Measurements from ENCODE around the gene SRD5A2.

Gene SRD5A2, protein sequence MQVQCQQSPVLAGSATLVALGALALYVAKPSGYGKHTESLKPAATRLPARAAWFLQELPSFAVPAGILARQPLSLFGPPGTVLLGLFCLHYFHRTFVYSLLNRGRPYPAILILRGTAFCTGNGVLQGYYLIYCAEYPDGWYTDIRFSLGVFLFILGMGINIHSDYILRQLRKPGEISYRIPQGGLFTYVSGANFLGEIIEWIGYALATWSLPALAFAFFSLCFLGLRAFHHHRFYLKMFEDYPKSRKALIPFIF

DNA sequence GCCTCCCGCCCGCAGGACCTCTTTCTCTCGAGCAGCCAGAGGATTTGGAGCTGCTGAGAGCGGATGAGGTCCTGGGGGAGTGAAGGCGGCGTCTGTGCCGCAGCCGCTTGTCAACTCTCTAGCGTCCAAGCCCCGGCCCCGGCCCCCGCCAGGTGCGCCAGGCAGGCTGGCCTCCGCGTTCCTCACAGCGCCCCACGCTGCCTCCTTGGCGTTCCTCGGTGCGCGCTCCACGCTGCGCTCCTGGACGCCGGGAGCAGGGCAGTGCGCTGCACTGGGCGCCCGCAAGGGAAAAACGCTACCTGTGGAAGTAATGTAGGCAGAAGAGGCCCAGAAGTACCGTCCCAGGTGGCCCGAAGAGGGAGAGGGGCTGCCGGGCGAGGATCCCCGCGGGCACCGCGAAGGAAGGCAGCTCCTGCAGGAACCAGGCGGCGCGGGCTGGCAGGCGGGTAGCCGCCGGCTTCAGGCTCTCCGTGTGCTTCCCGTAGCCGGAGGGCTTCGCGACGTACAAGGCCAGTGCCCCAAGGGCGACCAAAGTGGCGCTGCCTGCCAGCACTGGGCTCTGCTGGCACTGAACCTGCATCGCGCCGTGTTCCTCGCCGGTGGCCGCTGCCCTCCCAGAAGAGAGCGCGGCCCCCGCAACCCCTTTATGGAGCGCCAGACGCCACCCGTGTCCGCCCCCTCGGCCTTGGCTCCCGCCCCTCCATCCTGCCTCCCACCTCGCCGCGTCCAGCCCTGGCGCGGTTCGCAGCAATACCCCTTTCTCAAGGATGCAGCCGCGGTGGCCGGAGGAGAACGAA, at the start of gene SRD5A2:
SRD5A2 (minus strand) TSS at position 618 of the 797 bp plus-strand sequence; CDS start at position 580, 38 bp downstream.
- Histone ChIP-seq H3K4me3 (ENCODE audit: low read depth, low read length, poor library complexity, severe bottlenecking) (no peak within 1 kb of the TSS), H3K4me2 (ENCODE audit: low read length) (no peak within 1 kb of the TSS), H3K9me2 (ENCODE audit: low read depth, low read length) (no peaks in the 10 kb centered on the region), H2AFZ (ENCODE audit: low read length) (no peak within 1 kb of the TSS), H3K9me3 (ENCODE audit: low read length) (no peaks in the 10 kb centered on the region), H3K27ac (ENCODE audit: low read depth, low read length, poor library complexity, severe bottlenecking) (no peak within 1 kb of the TSS), H3K36me3 (ENCODE audit: insufficient read depth, low read length) (no peaks in the 10 kb centered on the region), H3F3A (ENCODE audit: insufficient read depth, low read length) (no peaks in the 10 kb centered on the region), H3K4me1 (ENCODE audit: insufficient read depth, low read length, severe bottlenecking) (no peaks in the 10 kb centered on the region), H3K27me3 (ENCODE audit: insufficient read depth, low read length) (no peaks in the 10 kb centered on the region), H4K20me1 (ENCODE audit: insufficient read depth, low read length) (no peaks in the 10 kb centered on the region), H3K9ac (ENCODE audit: low read length) (no peak within 1 kb of the TSS), H3K79me2 (ENCODE audit: insufficient read depth, low read length) (no peaks in the 10 kb centered on the region)
- TF ChIP-seq, protein P1, sequence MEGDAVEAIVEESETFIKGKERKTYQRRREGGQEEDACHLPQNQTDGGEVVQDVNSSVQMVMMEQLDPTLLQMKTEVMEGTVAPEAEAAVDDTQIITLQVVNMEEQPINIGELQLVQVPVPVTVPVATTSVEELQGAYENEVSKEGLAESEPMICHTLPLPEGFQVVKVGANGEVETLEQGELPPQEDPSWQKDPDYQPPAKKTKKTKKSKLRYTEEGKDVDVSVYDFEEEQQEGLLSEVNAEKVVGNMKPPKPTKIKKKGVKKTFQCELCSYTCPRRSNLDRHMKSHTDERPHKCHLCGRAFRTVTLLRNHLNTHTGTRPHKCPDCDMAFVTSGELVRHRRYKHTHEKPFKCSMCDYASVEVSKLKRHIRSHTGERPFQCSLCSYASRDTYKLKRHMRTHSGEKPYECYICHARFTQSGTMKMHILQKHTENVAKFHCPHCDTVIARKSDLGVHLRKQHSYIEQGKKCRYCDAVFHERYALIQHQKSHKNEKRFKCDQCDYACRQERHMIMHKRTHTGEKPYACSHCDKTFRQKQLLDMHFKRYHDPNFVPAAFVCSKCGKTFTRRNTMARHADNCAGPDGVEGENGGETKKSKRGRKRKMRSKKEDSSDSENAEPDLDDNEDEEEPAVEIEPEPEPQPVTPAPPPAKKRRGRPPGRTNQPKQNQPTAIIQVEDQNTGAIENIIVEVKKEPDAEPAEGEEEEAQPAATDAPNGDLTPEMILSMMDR (IDR thresholded peaks at IDR 0.05; ENCODE audit: low read length), result no peak
- no peak for TF ChIP-seq EZH2 (IDR thresholded peaks at IDR 0.05; ENCODE audit: borderline replicate concordance, low read length)

DNA sequence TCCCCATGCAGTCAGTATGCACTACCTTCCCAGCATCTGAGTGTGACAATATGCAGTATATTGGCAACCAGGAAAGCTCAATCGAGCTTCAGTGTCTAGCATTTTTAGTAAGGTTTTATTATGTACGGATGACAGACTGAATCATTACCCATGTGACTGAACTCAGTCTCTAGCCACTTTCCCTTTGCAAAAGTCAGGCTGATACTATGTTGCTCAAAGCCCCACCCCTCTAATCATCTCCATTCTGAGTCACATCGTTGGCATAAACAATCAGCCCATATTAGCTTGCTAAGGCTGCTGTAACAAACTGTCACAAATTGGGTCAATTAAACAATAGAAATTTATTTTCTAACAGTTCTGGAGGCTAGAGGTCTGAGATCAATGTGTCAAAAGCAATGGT, 25.8 kb upstream of the SRD5A2 start:
- no peaks in the 10 kb centered on the region for H4K20me1 ChIP-seq (ENCODE audit: insufficient read depth, low read length)
- H3K9ac ChIP-seq (ENCODE audit: low read length), result no peak overlapping the region
- H3K27ac ChIP-seq (ENCODE audit: low read depth, low read length, poor library complexity, severe bottlenecking), result no peak overlapping the region
- H3F3A ChIP-seq (ENCODE audit: insufficient read depth, low read length), result no peaks in the 10 kb centered on the region
- no peak overlapping the region for H2AFZ ChIP-seq (ENCODE audit: low read length)
- H3K79me2 ChIP-seq (ENCODE audit: insufficient read depth, low read length), result no peaks in the 10 kb centered on the region
- H3K4me2 ChIP-seq (ENCODE audit: low read length), result no peak overlapping the region
- no peak overlapping the region for H3K4me3 ChIP-seq (ENCODE audit: low read depth, low read length, poor library complexity, severe bottlenecking)
- H3K27me3 ChIP-seq (ENCODE audit: insufficient read depth, low read length), result no peaks in the 10 kb centered on the region
- H3K9me3 ChIP-seq (ENCODE audit: low read length), result no peaks in the 10 kb centered on the region
- H3K4me1 ChIP-seq (ENCODE audit: insufficient read depth, low read length, severe bottlenecking), result no peaks in the 10 kb centered on the region
- no peaks in the 10 kb centered on the region for H3K9me2 ChIP-seq (ENCODE audit: low read depth, low read length)
- no peaks in the 10 kb centered on the region for H3K36me3 ChIP-seq (ENCODE audit: insufficient read depth, low read length)
- TF ChIP-seq, protein P1 (IDR thresholded peaks at IDR 0.05; ENCODE audit: low read length), result no peak
- no peak for TF ChIP-seq EZH2 (IDR thresholded peaks at IDR 0.05; ENCODE audit: borderline replicate concordance, low read length)

DNA sequence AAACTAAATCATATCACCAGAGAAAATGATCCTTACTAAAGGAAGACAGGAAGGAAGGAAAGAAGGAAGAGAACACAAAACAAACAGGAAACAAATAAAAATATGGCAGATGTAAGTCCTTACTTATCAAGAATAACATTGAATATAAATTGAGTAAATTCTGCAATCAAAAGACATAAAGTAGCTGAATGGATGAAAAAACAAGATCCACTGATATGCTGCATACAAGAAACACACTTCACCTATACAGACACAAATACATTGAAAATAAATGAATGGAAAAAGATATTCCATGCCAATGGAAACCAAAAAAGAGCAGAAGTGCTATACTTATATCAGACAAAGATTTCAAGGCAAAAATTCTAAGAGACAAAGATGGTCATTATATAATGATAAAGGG, 18.0 kb upstream of the SRD5A2 start:
- H3K4me3 ChIP-seq (ENCODE audit: low read depth, low read length, poor library complexity, severe bottlenecking), result no peak overlapping the region
- no peaks in the 10 kb centered on the region for H3K79me2 ChIP-seq (ENCODE audit: insufficient read depth, low read length)
- H3K9me3 ChIP-seq (ENCODE audit: low read length), result no peaks in the 10 kb centered on the region
- H3K36me3 ChIP-seq (ENCODE audit: insufficient read depth, low read length), result no peaks in the 10 kb centered on the region
- no peak for TF ChIP-seq EZH2 (IDR thresholded peaks at IDR 0.05; ENCODE audit: borderline replicate concordance, low read length)
- TF ChIP-seq, protein P1 (IDR thresholded peaks at IDR 0.05; ENCODE audit: low read length), result no peak
- no peaks in the 10 kb centered on the region for H3K27me3 ChIP-seq (ENCODE audit: insufficient read depth, low read length)
- no peaks in the 10 kb centered on the region for H3K4me1 ChIP-seq (ENCODE audit: insufficient read depth, low read length, severe bottlenecking)
- no peaks in the 10 kb centered on the region for H3K9me2 ChIP-seq (ENCODE audit: low read depth, low read length)
- no peak overlapping the region for H3K4me2 ChIP-seq (ENCODE audit: low read length)
- no peak overlapping the region for H2AFZ ChIP-seq (ENCODE audit: low read length)
- no peaks in the 10 kb centered on the region for H4K20me1 ChIP-seq (ENCODE audit: insufficient read depth, low read length)
- H3F3A ChIP-seq (ENCODE audit: insufficient read depth, low read length), result no peaks in the 10 kb centered on the region
- no peak overlapping the region for H3K9ac ChIP-seq (ENCODE audit: low read length)
- H3K27ac ChIP-seq (ENCODE audit: low read depth, low read length, poor library complexity, severe bottlenecking), result no peak overlapping the region

Measured in OCI-LY1 (cell line).